Activated B cell treated with CpG ODN at 0.5 μM for 24 hours (primary cell): ENCODE measurements around the gene SLC8A1. TPM values are rescaled to one million over a fixed set of nuclear protein-coding genes. Genes with fewer than 3 reads are reported as not detected.

Experiments used
- ATAC-seq: fragments of 200-7000 bp; cut with Tn5 transposase; one replicate; pipeline ENCODE4 v1.10.0; 2021; ENCODE audit warnings: low read depth, mild to moderate bottlenecking, moderate library complexity
- CTCF ChIA-PET: fragments of 350-600 bp; sonication (Branson Sonifier 250); formaldehyde crosslinking; loops from one replicate; lab custom pipeline; 2021; ENCODE audit warnings: antibody characterized with exemption; lab: Charles Lee
- POLR2A ChIA-PET: fragments of 350-600 bp; sonication (Branson Sonifier 250); formaldehyde crosslinking; loops from one replicate; lab custom pipeline; 2021; ENCODE audit warnings: antibody characterized with exemption; lab: Charles Lee
- DNase-seq: peaks from one replicate; pipeline ENCODE4 v3.0.0; 2022
- H3K27ac Mint-ChIP-seq: one replicate; pipeline ENCODE4 v1.8.0; 2020; ENCODE audit warnings: mixed read lengths
- H3K27me3 Mint-ChIP-seq: one replicate; pipeline ENCODE4 v1.8.0; 2021; ENCODE audit warnings: mixed read lengths
- H3K36me3 Mint-ChIP-seq: one replicate; pipeline ENCODE4 v1.8.0; 2021; ENCODE audit warnings: low read depth, mixed read lengths
- H3K4me1 Mint-ChIP-seq: one replicate; pipeline ENCODE4 v1.8.0; 2021; ENCODE audit warnings: mixed read lengths
- H3K4me3 Mint-ChIP-seq: one replicate; pipeline ENCODE4 v1.8.0; 2020; ENCODE audit warnings: mild to moderate bottlenecking, mixed read lengths
- H3K9me3 Mint-ChIP-seq: one replicate; pipeline ENCODE4 v1.8.0; 2020; ENCODE audit warnings: mixed read lengths
- intact Hi-C: fragments of 100-400 bp; cut with micrococcal nuclease; formaldehyde crosslinking; loops from one replicate; pipeline ENCODE4 v1.15.1; 2024
- total RNA-seq: library from RNA; stranded (reverse); gene quantifications from 2 replicates; pipeline ENCODE4 v1.2.3, GENCODE V29; 2022
- TF ChIP-seq, protein P1 (sequence below): fragments of 200-600 bp; IDR thresholded peaks from one replicate; pipeline ENCODE4 v1.8.0; 2022; ENCODE audit warnings: antibody characterized with exemption, mild to moderate bottlenecking

Gene SLC8A1
- total RNA-seq, 1 donor from 2014 or later, result 0.04 TPM

DNA sequence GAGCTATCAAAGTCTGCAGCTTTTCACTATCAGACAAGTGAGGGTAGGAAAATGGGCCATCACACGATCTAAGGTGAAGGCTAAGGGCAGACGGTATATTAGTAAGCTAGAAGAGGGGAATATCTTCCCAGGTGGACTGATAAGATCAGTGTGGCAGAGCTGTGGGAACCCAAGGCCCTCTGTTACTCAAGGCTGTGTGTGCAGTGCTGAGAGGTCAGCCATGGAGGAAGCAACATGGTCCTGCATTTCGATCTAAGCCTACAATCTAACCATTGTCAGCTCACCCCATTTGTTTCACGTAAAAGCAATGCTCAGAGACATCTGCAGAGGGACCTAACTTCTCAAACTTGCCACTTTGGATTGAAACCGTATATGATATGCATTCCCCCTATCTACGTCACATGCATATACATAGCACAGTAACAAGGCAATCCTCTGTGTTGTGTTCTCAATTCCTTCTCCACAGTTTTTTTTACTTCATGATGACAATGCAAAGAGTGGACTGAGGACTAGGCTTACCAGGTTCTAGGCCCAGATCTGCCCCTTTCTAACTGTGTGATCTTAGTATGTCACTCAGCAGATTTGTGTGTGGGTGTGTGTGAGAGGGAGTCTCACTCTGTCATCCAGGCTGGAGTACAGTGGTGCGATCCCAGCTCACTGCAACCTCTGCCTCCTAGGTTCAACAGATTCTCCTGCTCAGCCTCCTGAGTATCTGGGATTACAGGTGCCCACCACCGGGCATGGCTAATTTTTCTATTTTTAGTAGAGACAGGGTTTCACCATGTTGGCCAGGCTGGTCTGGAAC lies 45.2 kb downstream of the SLC8A1 start:
- Mint-ChIP-seq H3K27me3 (no peaks in the 10 kb centered on the region), H3K36me3 (no peaks in the 10 kb centered on the region), H3K4me1 (no peaks in the 10 kb centered on the region), H3K9me3 (no peaks in the 10 kb centered on the region), H3K27ac (no peak overlapping the region), H3K4me3 (no peak overlapping the region)
- ChIA-PET POLR2A (no interaction called here), CTCF (no interaction called here)
- ATAC-seq, result no peak
- no peak for DNase-seq
- TF ChIP-seq, protein P1, sequence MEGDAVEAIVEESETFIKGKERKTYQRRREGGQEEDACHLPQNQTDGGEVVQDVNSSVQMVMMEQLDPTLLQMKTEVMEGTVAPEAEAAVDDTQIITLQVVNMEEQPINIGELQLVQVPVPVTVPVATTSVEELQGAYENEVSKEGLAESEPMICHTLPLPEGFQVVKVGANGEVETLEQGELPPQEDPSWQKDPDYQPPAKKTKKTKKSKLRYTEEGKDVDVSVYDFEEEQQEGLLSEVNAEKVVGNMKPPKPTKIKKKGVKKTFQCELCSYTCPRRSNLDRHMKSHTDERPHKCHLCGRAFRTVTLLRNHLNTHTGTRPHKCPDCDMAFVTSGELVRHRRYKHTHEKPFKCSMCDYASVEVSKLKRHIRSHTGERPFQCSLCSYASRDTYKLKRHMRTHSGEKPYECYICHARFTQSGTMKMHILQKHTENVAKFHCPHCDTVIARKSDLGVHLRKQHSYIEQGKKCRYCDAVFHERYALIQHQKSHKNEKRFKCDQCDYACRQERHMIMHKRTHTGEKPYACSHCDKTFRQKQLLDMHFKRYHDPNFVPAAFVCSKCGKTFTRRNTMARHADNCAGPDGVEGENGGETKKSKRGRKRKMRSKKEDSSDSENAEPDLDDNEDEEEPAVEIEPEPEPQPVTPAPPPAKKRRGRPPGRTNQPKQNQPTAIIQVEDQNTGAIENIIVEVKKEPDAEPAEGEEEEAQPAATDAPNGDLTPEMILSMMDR, result no peak
- intact Hi-C loops, result no loop called here

DNA sequence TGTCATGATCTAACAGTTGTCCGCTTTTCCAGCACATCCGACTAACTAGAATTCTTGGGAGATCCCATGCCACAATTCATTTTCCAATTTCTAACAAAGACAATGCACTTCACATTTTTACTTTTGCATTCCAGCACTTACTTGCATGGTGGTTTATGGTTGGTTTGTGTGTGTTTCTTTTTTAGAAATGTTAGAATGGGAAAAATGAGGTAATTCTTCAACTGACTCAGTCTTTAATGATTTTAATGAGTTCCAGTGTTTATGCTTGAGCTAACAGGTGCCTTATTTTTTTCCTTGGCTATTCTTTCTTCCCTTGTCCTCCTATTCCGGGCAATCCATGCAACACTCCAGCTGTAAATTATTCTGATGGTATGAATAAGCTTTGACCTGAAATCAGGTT lies 46.4 kb downstream of the SLC8A1 start:
- POLR2A ChIA-PET, result no interaction called here
- H3K36me3 Mint-ChIP-seq, result no peaks in the 10 kb centered on the region
- no peaks in the 10 kb centered on the region for H3K9me3 Mint-ChIP-seq
- CTCF ChIA-PET, result no interaction called here
- no peaks in the 10 kb centered on the region for H3K4me1 Mint-ChIP-seq
- TF ChIP-seq, protein P1, result no peak
- intact Hi-C loops, result no loop called here
- no peak overlapping the region for H3K27ac Mint-ChIP-seq
- no peaks in the 10 kb centered on the region for H3K27me3 Mint-ChIP-seq
- no peak for DNase-seq
- no peak for ATAC-seq
- H3K4me3 Mint-ChIP-seq, result no peak overlapping the region

DNA sequence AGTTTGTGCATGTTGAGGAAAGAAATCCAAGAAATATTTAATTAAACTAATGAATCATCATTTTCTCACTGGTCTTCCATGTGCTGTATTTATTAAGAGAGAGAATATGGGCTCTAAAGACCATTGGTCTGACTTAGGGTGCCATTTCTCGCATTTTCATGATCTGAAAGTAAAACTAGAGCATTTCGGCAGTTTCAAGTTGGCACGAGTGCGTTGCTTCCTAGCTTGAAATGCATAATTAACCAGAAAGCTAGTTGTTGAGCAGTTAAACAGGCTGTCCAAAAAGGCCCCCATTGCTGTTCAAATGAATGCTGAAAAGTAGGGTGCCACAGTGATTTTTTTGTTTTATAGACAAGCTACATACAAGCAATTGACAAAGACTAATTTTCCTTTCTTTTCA lies 47.4 kb downstream of the SLC8A1 start:
- Mint-ChIP-seq H3K9me3 (no peaks in the 10 kb centered on the region), H3K4me1 (no peaks in the 10 kb centered on the region), H3K27me3 (no peaks in the 10 kb centered on the region), H3K27ac (no peak overlapping the region), H3K36me3 (no peaks in the 10 kb centered on the region), H3K4me3 (no peak overlapping the region)
- CTCF ChIA-PET, result no interaction called here
- DNase-seq, result no peak
- POLR2A ChIA-PET, result no interaction called here
- TF ChIP-seq, protein P1, result no peak
- ATAC-seq, result no peak
- intact Hi-C loops, result no loop called here

DNA sequence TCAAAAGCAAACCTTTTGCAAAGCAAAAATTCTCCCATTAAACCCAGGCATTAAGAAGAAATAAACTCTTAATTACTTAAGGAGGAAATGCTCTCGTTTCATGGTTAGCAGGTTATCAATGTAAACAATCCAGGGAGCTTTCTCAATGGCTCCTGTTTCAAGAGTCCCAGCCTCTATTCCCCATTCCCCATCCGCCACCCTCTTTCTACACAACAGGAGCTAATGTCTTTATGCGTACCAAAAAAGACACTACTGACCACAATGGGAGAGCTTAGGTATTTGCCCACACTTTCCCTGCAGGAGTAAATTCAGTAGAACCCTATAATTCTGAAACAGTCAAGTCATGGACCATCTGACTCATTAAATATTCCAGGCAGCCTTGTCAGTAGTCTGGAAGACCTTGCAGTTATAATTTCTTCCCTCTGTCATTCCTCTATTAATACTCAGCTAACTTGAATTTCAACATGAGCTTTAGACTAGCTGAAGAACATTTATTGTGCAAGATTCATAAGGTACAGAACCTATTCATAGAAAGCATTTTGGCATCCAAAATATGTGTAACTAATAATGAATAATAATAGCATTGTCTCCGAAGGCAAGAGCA lies 48.6 kb downstream of the SLC8A1 start:
- TF ChIP-seq, protein P1, result no peak
- no peaks in the 10 kb centered on the region for H3K9me3 Mint-ChIP-seq
- intact Hi-C loops, result no loop called here

DNA sequence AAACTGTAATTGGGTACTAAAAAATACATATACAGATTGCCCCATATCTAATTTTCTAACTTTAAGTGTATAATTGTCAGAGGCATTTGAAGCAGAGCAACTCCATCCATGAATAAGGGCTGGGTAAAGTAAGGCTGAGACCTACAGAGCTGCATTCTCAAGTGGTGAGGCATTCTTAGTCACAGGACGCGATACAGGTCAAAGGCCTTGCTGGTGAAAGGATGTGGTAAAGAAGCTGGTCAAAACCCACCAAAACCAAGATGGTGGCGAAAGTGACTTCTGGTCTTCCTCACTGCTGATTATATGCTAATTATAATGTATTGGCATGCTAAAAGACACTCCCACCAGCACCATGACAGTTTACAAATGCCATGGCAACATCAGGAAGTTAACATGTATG lies 50.0 kb downstream of the SLC8A1 start:
- DNase-seq (no peak), ATAC-seq (no peak)
- Mint-ChIP-seq H3K27ac (no peak overlapping the region), H3K27me3 (no peaks in the 10 kb centered on the region), H3K36me3 (no peaks in the 10 kb centered on the region), H3K9me3 (no peaks in the 10 kb centered on the region), H3K4me3 (no peak overlapping the region), H3K4me1 (no peaks in the 10 kb centered on the region)
- TF ChIP-seq, protein P1, result no peak
- CTCF ChIA-PET, result no interaction called here
- intact Hi-C loops, result no loop called here
- POLR2A ChIA-PET, result no interaction called here

More for the DNA sequence above, 48.6 kb downstream of the SLC8A1 start:
- POLR2A ChIA-PET, result no interaction called here
- Mint-ChIP-seq H3K36me3 (no peaks in the 10 kb centered on the region), H3K4me3 (no peak overlapping the region), H3K4me1 (no peaks in the 10 kb centered on the region), H3K27ac (no peak overlapping the region), H3K27me3 (no peaks in the 10 kb centered on the region)
- no peak for ATAC-seq
- CTCF ChIA-PET, result no interaction called here
- DNase-seq, result no peak
